Heart right ventricle (tissue), 16 donors: ENCODE results near the gene ANXA2. TPM values are rescaled to one million over a fixed set of nuclear protein-coding genes. Genes with fewer than 3 reads are reported as not detected.

Source experiments
- ATAC-seq, 8 donors: fragments of 200-7000 bp; cut with Tn5 transposase; one replicate each; pipeline ENCODE4 v1.9.1; 2020; ENCODE audit warnings: mild to moderate bottlenecking in 8 of 8, moderate library complexity in 8 of 8, moderate number of reproducible peaks in 1 of 8
- DNase-seq, 2 donors: peaks; one replicate each; pipeline ENCODE4 v3.0.0-alpha.2; 2020
- H3K27ac ChIP-seq, 10 donors: fragments of 200-600 bp; sonication (generic) in 2 of 10; one replicate each; pipeline versions ENCODE4 v1.5.0 to v1.8.0; 2020 to 2022; ENCODE audit warnings: mild to moderate bottlenecking in 3 of 10
- H3K27me3 ChIP-seq, 7 donors: fragments of 200-600 bp; one replicate each; pipeline ENCODE4 v1.8.0; 2021 to 2022; ENCODE audit warnings: mild to moderate bottlenecking in 2 of 7
- H3K36me3 ChIP-seq, 9 donors: fragments of 200-600 bp; sonication (generic) in 1 of 9; one replicate each; pipeline versions ENCODE4 v1.5.0 to v1.8.0; 2020 to 2022; ENCODE audit warnings: mild to moderate bottlenecking in 2 of 9
- H3K4me1 ChIP-seq, 9 donors: fragments of 200-600 bp; sonication (generic) in 1 of 9; one replicate each; pipeline versions ENCODE4 v1.5.0 to v1.8.0; 2020 to 2022; ENCODE audit warnings: mild to moderate bottlenecking in 4 of 9
- H3K4me3 ChIP-seq, 10 donors: fragments of 200-600 bp; sonication (generic) in 2 of 10; one replicate each; pipeline versions ENCODE4 v1.5.0 to v1.8.0; 2020 to 2022; ENCODE audit warnings: mild to moderate bottlenecking in 7 of 10, moderate library complexity in 2 of 10
- H3K9me3 ChIP-seq, 11 donors: fragments of 200-600 bp in 10 of 11; sonication (generic) in 2 of 11; one replicate each; pipeline versions ENCODE4 v1.5.0 to v1.8.0; 2013 to 2022; ENCODE audit warnings: mild to moderate bottlenecking in 2 of 11, control low read depth in 1 of 11, moderate library complexity in 1 of 11
- CTCF ChIP-seq, 9 donors: fragments of 200-600 bp; sonication (generic) in 2 of 9; IDR thresholded peaks; one replicate each; pipeline versions ENCODE4 v1.5.0 to v1.8.0; 2021 to 2022; ENCODE audit warnings: antibody characterized with exemption in 9 of 9, mild to moderate bottlenecking in 5 of 9, moderate library complexity in 1 of 9
- WGBS, 2 donors: extraction: QIAGEN DNeasy Blood & Tissue Kit; methylation state at CpG; one replicate each; pipeline ENCODE4 v1.1.7; 2013; ENCODE audit warnings: inconsistent platforms in 1 of 2; 5-methylcytosine and 5-hydroxymethylcytosine counted together
- intact Hi-C, 10 donors: fragments of 100-400 bp; cut with DNase I; formaldehyde crosslinking; loops; one replicate each; pipeline versions ENCODE4 v1.11.1 to v1.14.2; 2022
- polyA plus RNA-seq, 2 donors: library from polyadenylated mRNA; stranded (reverse); fragments of 200-250 nt; gene quantifications; one replicate each; pipeline ENCODE4 v1.2.3, GENCODE V29; 2013
- total RNA-seq, 10 donors: library from RNA; stranded (reverse); fragmentation: NEBNext Ultra II Directional in 3 of 10; extraction: Animal tissue kit (Norgen Biotek cat#: 25700) in 3 of 10; gene quantifications; one replicate each; pipeline versions ENCODE4 v1.2.1 to v1.2.4, GENCODE V29; 2021 to 2023
- donor health status: Arrhythmogenic right ventricular cardiomyopathy.
- donor health status: ischemic (EF 13 %, LVEDD 7.1; RV severe dilation, severe dysfunction).
- donor health status: healthy with polysubstance abuse.
- donor health status: DM: no; HTN: yes; CAD: no.
- donor health status: DM: no; HTN: no; CAD: no.
- donor health status: ischemic (EF 25% LVEDD 6.9; RV normal size, moderate dysfunction).
- donor health status: ischemic (EF 25% LVEDD 5.7; RV mildly dilated, moderate dysfunction).
- donor health status: healthy.
- donor health status: DM: yes; HTN: yes; CAD: no.
- donor health status: Ischemic cardiomyopathy.
- donor health status: ischemic (EF 35%, LVEDD 5.7; RV mildly dilated, moderate dysfunction).
- donor health status: nonischemic (EF 11% LVEDD 7.7; RV severe dilation, severe dysfunction).
- donor health status: DM: yes; HTN: yes; CAD: no.
- donor health status: PGD.
- donor health status: ischemic (EF 29% LVEDD 5.4; RV normal size, mild dysfunction).
- donor health status: nonischemic (EF 23%, LVEDD 6.1; RV moderate dilation, normal function).

The ANXA2 gene
- total and polyA plus RNA-seq, 12 donors = 98.7 to 539 (median 145) TPM

- H3K4me1 ChIP-seq = peaks cover 0 to 9% (median 0%) of the 10 kb centered on the region in 9 donors
- DNase-seq = no peak
- no peak for ATAC-seq
- intact Hi-C loops = no loop called here
- TF ChIP-seq CTCF (IDR thresholded peaks at IDR 0.05) = no peak
- H3K36me3 ChIP-seq = peaks cover 5 to 52% (median 36%) of the 10 kb centered on the region in 9 donors
- no peak overlapping the region for H3K27ac ChIP-seq
- no peaks in the 10 kb centered on the region for H3K27me3 ChIP-seq
- 89 to 91% methylated on average over 8 of the region's 8 CpGs for WGBS, 2 donors
- H3K9me3 ChIP-seq = no peaks in the 10 kb centered on the region
- H3K4me3 ChIP-seq = no peak overlapping the region
Measured at GRCh38 chr15:60344461-60344860, 53.3 kb downstream of the ANXA2 start.

GRCh38 chr15:60343221-60343970 is 54.4 kb downstream of the ANXA2 start:
- ATAC-seq = peak in 1 of 8 donors; percentile 11
- peaks cover 0 to 9% (median 0%) of the 10 kb centered on the region in 9 donors for H3K4me1 ChIP-seq
- WGBS, 2 donors = 70 to 82% methylated on average over 5 of the region's 5 CpGs
- no peak for TF ChIP-seq CTCF (IDR thresholded peaks at IDR 0.05)
- intact Hi-C loops = no loop called here
- H3K36me3 ChIP-seq = peaks cover 5 to 43% (median 26%) of the 10 kb centered on the region in 9 donors
- DNase-seq = no peak
- H3K27me3 ChIP-seq = no peaks in the 10 kb centered on the region
- no peak overlapping the region for H3K27ac ChIP-seq
- no peaks in the 10 kb centered on the region for H3K9me3 ChIP-seq
- H3K4me3 ChIP-seq = no peak overlapping the region

GRCh38 chr15:60340207-60340921 is 57.4 kb downstream of the ANXA2 start:
- Histone ChIP-seq H3K4me3 (no peak overlapping the region), H3K36me3 (peaks cover 0 to 12% (median 0%) of the 10 kb centered on the region in 9 donors), H3K27me3 (no peaks in the 10 kb centered on the region), H3K9me3 (no peaks in the 10 kb centered on the region), H3K4me1 (peaks cover 0 to 9% (median 0%) of the 10 kb centered on the region in 9 donors), H3K27ac (no peak overlapping the region)
- intact Hi-C loops = no loop called here
- WGBS, 2 donors = 81 to 87% methylated on average over 9 of the region's 9 CpGs
- no peak for DNase-seq
- ATAC-seq = peak in 1 of 8 donors; percentile 57
- no peak for TF ChIP-seq CTCF (IDR thresholded peaks at IDR 0.05)

GRCh38 chr15:60339236-60339635 is 58.5 kb downstream of the ANXA2 start:
- no peaks in the 10 kb centered on the region for H3K27me3 ChIP-seq
- peaks cover 0 to 7% (median 0%) of the 10 kb centered on the region in 9 donors for H3K4me1 ChIP-seq
- no peak for TF ChIP-seq CTCF (IDR thresholded peaks at IDR 0.05)
- no peak overlapping the region for H3K27ac ChIP-seq
- intact Hi-C loops = no loop called here
- 70 to 74% methylated on average over 9 of the region's 9 CpGs for WGBS, 2 donors
- no peak overlapping the region for H3K4me3 ChIP-seq
- ATAC-seq = no peak
- H3K36me3 ChIP-seq = peaks cover 0 to 1% (median 0%) of the 10 kb centered on the region in 9 donors
- no peaks in the 10 kb centered on the region for H3K9me3 ChIP-seq
- DNase-seq = no peak
